HL-60 (cell line): ENCODE data around the gene EIF4A3.

ENCODE experiments used
- DNase-seq, 2 experiments: peaks; one replicate each; pipeline ENCODE4 v3.0.0-alpha.2; 2010 to 2020; ENCODE audit warnings: low read depth in 1 of 2, low spot score in 1 of 2
- H3K27ac ChIP-seq: fragments of 250-450 bp; sonication (Bioruptor Pico); replicated peaks from 2 replicates; pipeline ENCODE4 v1.5.1; 2020; ENCODE audit warnings: mild to moderate bottlenecking, moderate library complexity
- H3K27me3 ChIP-seq: fragments of 250-450 bp; sonication (Bioruptor Pico); 2 replicates; pipeline ENCODE4 v1.5.1; 2021; ENCODE audit warnings: mild to moderate bottlenecking, moderate library complexity; ENCODE audit not compliant: insufficient read depth, poor library complexity, severe bottlenecking
- H3K4me3 ChIP-seq: replicated peaks from 2 replicates; pipeline ENCODE4 v1.5.1; 2011; ENCODE audit warnings: mild to moderate bottlenecking, control low read depth, low read length; ENCODE audit not compliant: insufficient read depth
- GABPA ChIP-seq: IDR thresholded peaks from 2 replicates; pipeline ENCODE4 v1.6.1; 2012; ENCODE audit warnings: low read depth
- POLR2AphosphoS5 ChIP-seq: IDR thresholded peaks from 2 replicates; pipeline ENCODE4 v1.6.1; 2012; ENCODE audit warnings: low read depth
- REST ChIP-seq: IDR thresholded peaks from 2 replicates; pipeline ENCODE4 v1.6.1; 2012; ENCODE audit warnings: low read depth; ENCODE audit not compliant: insufficient replicate concordance
- SPI1 ChIP-seq: IDR thresholded peaks from 2 replicates; pipeline ENCODE4 v1.6.1; 2012; ENCODE audit warnings: low read depth, mild to moderate bottlenecking, borderline replicate concordance
- TF ChIP-seq, protein P1 (sequence below): IDR thresholded peaks from one replicate; pipeline ENCODE4 v1.5.1; 2011; ENCODE audit warnings: low read length, control low read depth, inconsistent platforms; ENCODE audit not compliant: insufficient read depth

Gene EIF4A3

DNA sequence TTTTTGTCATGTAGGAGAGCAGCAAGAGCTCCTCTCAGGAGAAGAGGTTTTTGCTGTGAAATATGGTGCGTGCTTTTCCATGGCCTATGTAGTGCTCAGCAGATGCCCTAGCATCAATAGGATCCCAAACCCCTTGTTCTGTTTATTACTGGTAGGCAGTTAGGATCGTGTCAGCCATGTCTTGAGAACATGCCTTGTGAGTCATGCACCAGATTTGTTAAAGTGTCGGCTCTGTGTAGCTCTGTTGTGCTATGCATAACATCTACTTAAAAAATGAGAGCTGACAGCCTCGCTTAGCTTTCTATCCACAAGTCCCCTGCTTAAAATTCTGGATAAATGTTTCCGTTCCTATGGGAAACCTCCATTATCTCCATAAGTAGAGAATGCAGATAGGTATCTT is 4.4 kb upstream of the EIF4A3 start:
- no peak for DNase-seq
- H3K4me3 ChIP-seq = no peak overlapping the region
- H3K27ac ChIP-seq = peak overlapping the region; percentile 68
- TF ChIP-seq GABPA = no peak
- no peak for TF ChIP-seq REST
- TF ChIP-seq SPI1 = no peak
- no peak for TF ChIP-seq POLR2AphosphoS5
- TF ChIP-seq, protein P1, sequence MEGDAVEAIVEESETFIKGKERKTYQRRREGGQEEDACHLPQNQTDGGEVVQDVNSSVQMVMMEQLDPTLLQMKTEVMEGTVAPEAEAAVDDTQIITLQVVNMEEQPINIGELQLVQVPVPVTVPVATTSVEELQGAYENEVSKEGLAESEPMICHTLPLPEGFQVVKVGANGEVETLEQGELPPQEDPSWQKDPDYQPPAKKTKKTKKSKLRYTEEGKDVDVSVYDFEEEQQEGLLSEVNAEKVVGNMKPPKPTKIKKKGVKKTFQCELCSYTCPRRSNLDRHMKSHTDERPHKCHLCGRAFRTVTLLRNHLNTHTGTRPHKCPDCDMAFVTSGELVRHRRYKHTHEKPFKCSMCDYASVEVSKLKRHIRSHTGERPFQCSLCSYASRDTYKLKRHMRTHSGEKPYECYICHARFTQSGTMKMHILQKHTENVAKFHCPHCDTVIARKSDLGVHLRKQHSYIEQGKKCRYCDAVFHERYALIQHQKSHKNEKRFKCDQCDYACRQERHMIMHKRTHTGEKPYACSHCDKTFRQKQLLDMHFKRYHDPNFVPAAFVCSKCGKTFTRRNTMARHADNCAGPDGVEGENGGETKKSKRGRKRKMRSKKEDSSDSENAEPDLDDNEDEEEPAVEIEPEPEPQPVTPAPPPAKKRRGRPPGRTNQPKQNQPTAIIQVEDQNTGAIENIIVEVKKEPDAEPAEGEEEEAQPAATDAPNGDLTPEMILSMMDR = no peak
- no peaks in the 10 kb centered on the region for H3K27me3 ChIP-seq

DNA sequence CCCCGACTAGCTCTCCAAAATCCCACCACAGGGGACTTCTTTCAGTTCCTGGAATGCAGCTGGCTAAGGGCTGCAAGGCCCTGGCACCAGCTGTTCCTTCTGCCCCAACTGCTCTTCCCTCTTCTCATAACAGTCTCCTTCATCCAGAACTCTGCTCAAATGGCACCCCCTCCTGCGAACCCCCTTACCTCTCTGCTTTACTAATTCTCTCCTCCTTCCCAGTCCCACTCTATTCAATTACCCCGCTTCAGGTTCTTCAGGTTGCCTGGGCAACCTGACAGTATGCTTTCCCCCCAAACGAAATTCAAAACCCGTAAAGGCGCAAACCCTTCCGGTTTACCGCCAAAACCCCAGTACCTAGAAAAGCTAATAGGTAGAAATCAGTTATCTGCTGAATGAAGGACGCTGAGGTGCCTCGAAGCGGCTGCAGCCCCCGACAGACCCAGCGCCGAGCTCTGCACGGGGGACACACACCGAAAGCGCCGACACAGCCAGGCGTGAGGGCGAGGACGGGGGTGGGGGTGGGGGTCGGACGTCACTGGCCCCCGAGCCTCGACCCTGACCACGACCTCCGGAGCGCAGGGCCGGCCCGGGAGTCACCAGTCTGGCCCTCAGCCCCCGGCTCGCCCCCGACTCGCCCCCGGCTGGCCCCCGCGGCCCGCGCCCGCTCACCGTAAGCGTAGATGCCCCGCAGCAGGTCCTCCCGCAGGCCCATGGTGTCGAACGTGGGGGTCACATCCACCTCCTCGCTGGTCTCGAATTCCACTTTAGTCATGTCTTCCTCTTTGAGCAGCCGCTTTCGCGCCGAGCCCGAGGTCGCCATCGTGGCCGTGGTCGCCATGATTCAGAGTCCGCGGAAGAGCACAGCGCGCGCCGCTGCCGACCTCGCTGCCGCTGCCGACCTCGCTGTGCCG is 550 bp downstream of the EIF4A3 start:
- H3K27ac ChIP-seq = peak overlapping the region; percentile 82
- H3K27me3 ChIP-seq = no peaks in the 10 kb centered on the region
- no peak for TF ChIP-seq REST
- no peak for TF ChIP-seq GABPA
- no peak; the same call in 1 of the 2 replicates for TF ChIP-seq SPI1
- TF ChIP-seq, protein P1 = no peak
- no peak for TF ChIP-seq POLR2AphosphoS5
- peak overlapping the region; percentile 90 for H3K4me3 ChIP-seq
- DNase-seq = no peak

DNA sequence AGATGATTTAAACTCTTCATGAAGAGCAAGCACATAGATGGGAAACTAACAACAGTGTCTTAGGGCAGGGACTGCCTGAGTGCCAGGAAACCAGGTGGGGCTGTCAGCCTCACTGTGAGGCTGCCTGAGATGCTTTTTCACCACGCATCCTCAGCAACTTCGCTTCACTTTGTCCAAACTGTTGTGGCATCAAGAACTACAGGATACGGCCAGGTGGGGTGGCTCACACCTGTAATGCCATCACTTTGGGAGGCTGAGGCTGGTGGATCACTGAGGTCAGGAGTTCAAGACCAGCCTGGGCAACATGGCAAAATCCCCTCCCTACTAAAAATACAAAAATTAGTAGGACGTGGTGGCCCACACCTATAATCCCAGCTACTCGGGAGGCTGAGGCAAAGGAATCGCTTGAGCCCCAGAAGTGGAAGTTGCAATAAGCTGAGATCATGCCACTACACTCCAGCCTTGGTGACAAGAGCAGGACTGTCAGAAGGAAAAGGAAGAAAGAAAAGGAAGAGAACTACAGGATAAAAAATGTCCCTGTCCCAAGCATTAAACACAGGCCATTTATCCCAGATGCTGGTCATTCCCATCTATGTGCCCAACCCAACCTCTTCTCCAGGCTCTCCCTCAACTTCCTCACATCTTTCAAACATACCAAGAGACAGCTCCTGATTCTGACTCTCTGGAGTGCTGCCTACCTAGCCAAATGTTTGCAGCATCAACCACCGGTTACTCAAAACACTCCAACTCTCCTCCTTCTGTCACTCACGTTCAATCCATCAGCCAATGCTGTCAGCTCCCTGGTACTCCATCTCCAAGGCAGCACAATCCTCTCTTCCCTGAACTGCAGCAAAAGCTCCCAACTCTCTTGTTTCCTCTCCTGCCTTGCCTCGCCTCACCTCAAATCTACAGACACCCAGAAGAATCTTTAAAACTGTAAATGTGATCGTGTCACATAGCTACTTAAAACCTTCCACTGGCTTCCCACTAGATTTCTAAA is 1.6 kb downstream of the EIF4A3 start:
- no peaks in the 10 kb centered on the region for H3K27me3 ChIP-seq
- H3K27ac ChIP-seq = peak overlapping the region; percentile 82
- no peak for TF ChIP-seq REST
- no peak for TF ChIP-seq GABPA
- TF ChIP-seq, protein P1 = no peak
- DNase-seq = no peak
- peak overlapping the region; percentile 90 for H3K4me3 ChIP-seq
